CD4-positive, alpha-beta memory T cell (primary cell): ENCODE measurements around the gene APBA2. TPM values are rescaled to one million over a fixed set of nuclear protein-coding genes. Genes with fewer than 3 reads are reported as not detected.
"Not testable (repeated sequence)": the region's sequence is repeated elsewhere in the genome, so short reads cannot be mapped to it uniquely, and the experiment has no call there.

Experiments used
- CTCF ChIA-PET: fragments of 350-600 bp; sonication (Branson Sonifier 250); formaldehyde crosslinking; loops from one replicate; lab custom pipeline; 2021; ENCODE audit warnings: inconsistent platforms; ENCODE audit not compliant: partially characterized antibody; lab: Charles Lee
- POLR2A ChIA-PET: fragments of 350-600 bp; sonication (Branson Sonifier 250); formaldehyde crosslinking; loops from one replicate; lab custom pipeline; 2021; ENCODE audit not compliant: partially characterized antibody; lab: Charles Lee
- DNase-seq, 5 donors: peaks; one replicate each; pipeline versions ENCODE4 v3.0.0 to v3.0.0-alpha.2; 2020 to 2022; ENCODE audit warnings: mixed read lengths in 1 of 5
- H3K27ac ChIP-seq: one replicate; pipeline ENCODE4 v1.7.0; 2013; ENCODE audit warnings: low read depth, low read length
- H3K27me3 ChIP-seq: 2 replicates; pipeline ENCODE4 v1.7.0; 2013; ENCODE audit warnings: mild to moderate bottlenecking, low read length, moderate library complexity; ENCODE audit not compliant: insufficient read depth
- H3K36me3 ChIP-seq: 2 replicates; pipeline ENCODE4 v1.7.0; 2013; ENCODE audit warnings: mild to moderate bottlenecking, low read length, moderate library complexity; ENCODE audit not compliant: insufficient read depth
- H3K4me1 ChIP-seq: 2 replicates; pipeline ENCODE4 v1.7.0; 2013; ENCODE audit warnings: mild to moderate bottlenecking, low read length, moderate library complexity; ENCODE audit not compliant: insufficient read depth
- H3K4me3 ChIP-seq, 2 donors: one replicate each; pipeline ENCODE4 v1.7.0; 2013; ENCODE audit warnings: low read length in 2 of 2, mild to moderate bottlenecking in 1 of 2
- H3K9me3 ChIP-seq, 2 donors: one replicate each; pipeline ENCODE4 v1.7.0; 2013; ENCODE audit warnings: low read length in 2 of 2, control low read depth in 1 of 2; ENCODE audit not compliant: control insufficient read depth in 1 of 2
- H3K27ac Mint-ChIP-seq, 7 donors: one replicate each; pipeline ENCODE4 v1.8.0; 2020 to 2021; ENCODE audit warnings: mixed read lengths in 7 of 7, mild to moderate bottlenecking in 6 of 7, inconsistent platforms in 3 of 7, moderate library complexity in 3 of 7
- H3K27me3 Mint-ChIP-seq, 2 donors: one replicate each; pipeline ENCODE4 v1.8.0; 2020 to 2021; ENCODE audit warnings: mixed read lengths in 2 of 2
- H3K36me3 Mint-ChIP-seq, 2 donors: one replicate each; pipeline ENCODE4 v1.8.0; 2020 to 2021; ENCODE audit warnings: mixed read lengths in 2 of 2, inconsistent platforms in 1 of 2, mild to moderate bottlenecking in 1 of 2
- H3K4me1 Mint-ChIP-seq, 4 donors: one replicate each; pipeline ENCODE4 v1.8.0; 2020 to 2021; ENCODE audit warnings: mixed read lengths in 4 of 4, mild to moderate bottlenecking in 1 of 4
- H3K4me3 Mint-ChIP-seq, 8 donors: one replicate each; pipeline ENCODE4 v1.8.0; 2020 to 2021; ENCODE audit warnings: mixed read lengths in 8 of 8, mild to moderate bottlenecking in 7 of 8, moderate library complexity in 6 of 8, inconsistent platforms in 3 of 8
- H3K9me3 Mint-ChIP-seq, 8 donors: one replicate each; pipeline ENCODE4 v1.8.0; 2020 to 2021; ENCODE audit warnings: mixed read lengths in 8 of 8, mild to moderate bottlenecking in 5 of 8, inconsistent platforms in 3 of 8, moderate library complexity in 1 of 8
- intact Hi-C: fragments of 100-400 bp; cut with micrococcal nuclease; formaldehyde crosslinking; loops from one replicate; pipeline ENCODE4 v1.15.1; 2023
- polyA plus RNA-seq, 2 donors: library from polyadenylated mRNA; unstranded; fragments of 300-500 nt; fragmentation: Illumina TruSeq; gene quantifications; one replicate each; pipeline ENCODE4 v1.2.3, GENCODE V29; 2021
- total RNA-seq, 2 experiments: library from RNA; stranded (reverse); gene quantifications; one replicate each; pipeline ENCODE4 v1.2.3, GENCODE V29; 2021

The APBA2 gene
- total and polyA plus RNA-seq, 4 experiments from 2014 or later: 11.1 to 57.3 (median 40.4) TPM

DNA sequence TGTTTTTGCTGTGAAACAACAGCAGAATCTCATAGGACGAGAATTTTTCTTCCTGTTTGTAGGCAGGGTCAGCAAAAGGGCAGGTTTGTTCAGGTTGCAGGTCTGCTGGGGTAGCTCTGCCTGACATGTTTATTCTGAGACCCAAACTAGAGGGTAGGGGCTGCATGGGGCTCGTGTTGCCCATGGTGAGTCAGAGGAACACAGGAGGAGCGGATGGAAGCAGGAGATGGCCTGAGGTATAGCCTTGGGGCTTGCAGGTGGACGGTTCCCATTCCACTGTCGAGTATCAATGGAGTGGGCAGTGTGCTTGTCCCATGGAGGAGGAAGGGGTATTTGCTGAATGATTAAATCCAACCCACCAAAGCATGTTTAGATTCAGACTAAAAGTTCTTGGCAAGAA is 138.9 kb downstream of the APBA2 start:
- Histone ChIP-seq H3K4me1 (no peaks in the 10 kb centered on the region), H3K27ac (no peak overlapping the region), H3K9me3 (no peaks in the 10 kb centered on the region), H3K36me3 (no peaks in the 10 kb centered on the region), H3K27me3 (no peaks in the 10 kb centered on the region), H3K4me3 (no peak overlapping the region)
- Mint-ChIP-seq H3K9me3 (peaks cover 0 to 3% (median 0%) of the 10 kb centered on the region in 8 donors), H3K4me3 (peak overlapping the region in 1 of 8 donors; percentile 53), H3K4me1 (peaks cover 0 to 43% (median 5%) of the 10 kb centered on the region in 4 donors), H3K36me3 (peaks cover 0 to 3% of the 10 kb centered on the region in 2 donors), H3K27me3 (no peaks in the 10 kb centered on the region), H3K27ac (no peak overlapping the region)
- ChIA-PET POLR2A (no interaction called here), CTCF (no interaction called here)
- no peak for DNase-seq
- intact Hi-C loops: no loop called here

DNA sequence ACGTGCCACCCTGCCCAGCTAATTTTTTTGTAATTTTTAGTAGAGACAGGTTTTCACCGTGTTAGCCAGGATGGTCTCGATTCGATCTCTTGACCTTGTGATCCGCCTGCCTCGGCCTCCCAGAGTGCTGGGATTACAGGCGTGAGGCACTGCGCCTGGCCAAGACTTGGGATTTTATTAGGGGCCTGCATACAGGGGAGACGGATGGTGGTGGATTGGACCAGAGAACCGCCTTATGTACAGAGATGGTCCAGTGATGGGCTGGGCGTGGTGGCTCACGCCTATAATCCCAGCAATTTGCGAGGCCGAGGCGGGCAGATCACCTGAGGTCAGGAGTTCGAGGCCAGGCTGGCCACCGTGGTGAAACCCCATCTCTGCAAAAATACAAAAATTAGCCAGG is 139.6 kb downstream of the APBA2 start:
- H3K4me3 Mint-ChIP-seq: not testable (repeated sequence)
- H3K4me1 Mint-ChIP-seq: peaks cover under 1 to 44% (median 5%) of the 10 kb centered on the region in 4 donors

DNA sequence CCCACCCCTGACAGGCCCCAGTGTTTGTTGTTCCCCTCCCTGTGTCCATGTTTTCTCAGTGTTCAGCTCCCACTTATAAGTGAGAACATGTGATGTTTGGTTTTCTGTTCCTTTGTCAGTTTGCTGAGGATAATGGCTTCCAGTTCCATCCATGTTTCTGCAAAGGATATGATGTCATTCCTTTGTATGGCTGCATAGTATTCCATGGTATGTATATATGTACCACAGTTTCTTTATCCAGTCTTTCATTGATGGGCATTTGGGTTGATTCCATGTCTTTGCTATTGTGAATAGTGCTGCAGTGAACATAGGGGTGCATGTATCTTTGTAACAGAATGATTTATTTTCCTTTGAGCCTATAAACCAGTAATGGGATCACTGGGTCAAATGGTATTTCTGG is 142.4 kb downstream of the APBA2 start:
- H3K27me3 Mint-ChIP-seq, H3K27ac ChIP-seq, H3K4me1 ChIP-seq, H3K9me3 ChIP-seq, POLR2A ChIA-PET, H3K4me3 Mint-ChIP-seq, H3K27ac Mint-ChIP-seq, intact Hi-C loops, H3K36me3 Mint-ChIP-seq, H3K4me3 ChIP-seq, CTCF ChIA-PET, DNase-seq, H3K36me3 ChIP-seq, H3K9me3 Mint-ChIP-seq, H3K27me3 ChIP-seq: not testable (repeated sequence)
- peaks cover 9 to 55% (median 18%) of the 10 kb centered on the region in 4 donors for H3K4me1 Mint-ChIP-seq

More for the DNA sequence above, 139.6 kb downstream of the APBA2 start:
- H3K4me3 ChIP-seq, H3K27ac ChIP-seq, intact Hi-C loops, CTCF ChIA-PET, H3K9me3 ChIP-seq, H3K27me3 Mint-ChIP-seq, DNase-seq, H3K4me1 ChIP-seq, POLR2A ChIA-PET, H3K36me3 ChIP-seq, H3K9me3 Mint-ChIP-seq, H3K36me3 Mint-ChIP-seq, H3K27me3 ChIP-seq: not testable (repeated sequence)
- peak overlapping the region in 1 of 7 donors; percentile 8 for H3K27ac Mint-ChIP-seq

GRCh38 chr15:29029651-29030195 is 143.9 kb downstream of the APBA2 start:
- Histone ChIP-seq H3K36me3 (no peaks in the 10 kb centered on the region), H3K9me3 (no peaks in the 10 kb centered on the region), H3K27ac (no peak overlapping the region), H3K4me1 (peaks cover 6% of the 10 kb centered on the region), H3K27me3 (no peaks in the 10 kb centered on the region), H3K4me3 (no peak overlapping the region)
- Mint-ChIP-seq H3K4me1 (peaks cover 10 to 58% (median 20%) of the 10 kb centered on the region in 4 donors), H3K4me3 (no peak overlapping the region), H3K27me3 (no peaks in the 10 kb centered on the region), H3K9me3 (peaks cover 0 to 3% (median 0%) of the 10 kb centered on the region in 8 donors), H3K36me3 (peaks cover 3 to 6% of the 10 kb centered on the region in 2 donors), H3K27ac (no peak overlapping the region)
- ChIA-PET POLR2A (no interaction called here), CTCF (no interaction called here)
- no peak for DNase-seq
- intact Hi-C loops: no loop called here

DNA sequence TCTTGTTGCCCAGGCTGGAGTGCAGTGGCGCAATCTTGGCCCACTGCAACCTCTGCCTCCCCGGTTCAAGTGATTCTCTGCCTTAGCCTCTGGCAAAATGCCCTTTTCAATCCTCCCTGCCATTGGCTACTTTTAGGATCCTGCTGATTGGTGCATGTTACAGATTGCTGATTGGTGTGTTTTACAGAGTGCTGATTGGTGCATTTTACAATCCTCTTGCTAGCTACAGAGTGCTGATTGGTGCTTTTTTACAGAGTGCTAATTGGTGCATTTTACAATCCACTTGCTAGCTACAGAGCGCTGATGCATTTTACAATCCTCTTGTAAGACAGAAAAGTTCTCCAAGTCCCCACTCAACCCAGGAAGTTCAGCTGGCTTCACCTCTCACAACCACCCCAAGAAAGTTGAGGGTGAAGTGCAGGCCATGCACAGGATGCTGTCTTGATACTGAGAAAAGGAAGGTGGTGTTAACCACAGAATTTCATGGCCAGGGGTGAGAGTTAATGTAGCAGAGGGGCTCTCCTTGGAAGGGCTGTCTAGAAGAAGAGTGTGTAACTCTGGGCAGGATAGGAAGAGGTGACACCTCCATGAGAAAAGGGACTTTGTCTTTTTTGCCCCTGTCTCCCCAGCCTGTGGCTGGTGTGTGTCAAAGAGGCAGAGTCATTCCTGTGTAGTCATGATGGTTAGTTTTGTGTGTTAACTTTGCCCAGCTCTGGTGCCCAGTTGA is 145.9 kb downstream of the APBA2 start:
- no peak for DNase-seq
- Histone ChIP-seq H3K27me3 (no peaks in the 10 kb centered on the region), H3K4me1 (peaks cover 6% of the 10 kb centered on the region), H3K36me3 (no peaks in the 10 kb centered on the region), H3K9me3 (no peaks in the 10 kb centered on the region), H3K27ac (no peak overlapping the region), H3K4me3 (no peak overlapping the region)
- Mint-ChIP-seq H3K27ac (peak overlapping the region in 5 of 7 donors; percentile 10 to 74 (median 38)), H3K4me1 (peaks cover 10 to 58% (median 24%) of the 10 kb centered on the region in 4 donors), H3K27me3 (no peaks in the 10 kb centered on the region), H3K4me3 (peak overlapping the region in 4 of 8 donors; percentile 10 to 67 (median 34)), H3K9me3 (peaks cover 0 to 3% (median 0%) of the 10 kb centered on the region in 8 donors), H3K36me3 (peaks cover 3 to 6% of the 10 kb centered on the region in 2 donors)
- POLR2A ChIA-PET: no interaction called here
- CTCF ChIA-PET: no interaction called here
- intact Hi-C loops: no loop called here

- H3K9me3 Mint-ChIP-seq: peaks cover 0 to 3% (median 0%) of the 10 kb centered on the region in 8 donors
- Histone ChIP-seq H3K4me1 (peaks cover 7% of the 10 kb centered on the region), H3K27me3 (no peaks in the 10 kb centered on the region), H3K9me3 (no peaks in the 10 kb centered on the region), H3K27ac (no peak overlapping the region), H3K36me3 (no peaks in the 10 kb centered on the region), H3K4me3 (no peak overlapping the region)
- ChIA-PET CTCF (no interaction called here), POLR2A (no interaction called here)
- H3K36me3 Mint-ChIP-seq: peaks cover 3 to 6% of the 10 kb centered on the region in 2 donors
- intact Hi-C loops: no loop called here
- H3K4me3 Mint-ChIP-seq: peak overlapping the region in 2 of 8 donors; percentile 12 to 23
- peaks cover 10 to 60% (median 26%) of the 10 kb centered on the region in 4 donors for H3K4me1 Mint-ChIP-seq
- DNase-seq: no peak
- no peaks in the 10 kb centered on the region for H3K27me3 Mint-ChIP-seq
- peak overlapping the region in 3 of 7 donors; percentile 38 to 68 (median 52) for H3K27ac Mint-ChIP-seq
These were observed 146.5 kb downstream of the APBA2 start for GRCh38 chr15:29032229-29032625.

DNA sequence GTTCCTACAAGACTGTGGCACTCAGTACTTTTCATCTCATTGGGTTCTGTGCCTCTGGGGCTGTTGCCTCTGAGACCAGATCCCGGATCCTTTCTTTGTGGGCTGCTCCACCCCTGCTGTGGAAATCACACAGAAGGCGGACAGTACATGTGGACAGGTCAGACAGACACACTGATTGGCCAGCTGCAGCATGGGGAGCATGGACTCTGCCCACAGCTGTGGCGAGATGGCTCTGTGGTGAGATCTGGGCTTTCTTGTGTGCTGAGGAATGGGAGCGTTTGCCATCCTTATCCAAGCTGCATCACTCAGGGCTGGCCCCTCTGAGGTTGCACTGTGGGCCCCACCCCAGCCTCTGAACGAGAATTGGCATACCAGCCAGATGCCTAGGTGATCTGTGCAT is 147.0 kb downstream of the APBA2 start:
- no peak for DNase-seq
- POLR2A ChIA-PET: no interaction called here
- CTCF ChIA-PET: no interaction called here
- H3K4me3 ChIP-seq: no peak overlapping the region
- peaks cover 3 to 6% of the 10 kb centered on the region in 2 donors for H3K36me3 Mint-ChIP-seq
- H3K9me3 ChIP-seq: no peaks in the 10 kb centered on the region
- intact Hi-C loops: no loop called here
- H3K27ac ChIP-seq: no peak overlapping the region
- peak overlapping the region in 1 of 7 donors; percentile 16 for H3K27ac Mint-ChIP-seq
- H3K27me3 Mint-ChIP-seq: no peaks in the 10 kb centered on the region
- peaks cover 14 to 65% (median 30%) of the 10 kb centered on the region in 4 donors for H3K4me1 Mint-ChIP-seq
- H3K4me3 Mint-ChIP-seq: no peak overlapping the region
- H3K36me3 ChIP-seq: no peaks in the 10 kb centered on the region
- H3K4me1 ChIP-seq: peaks cover 12% of the 10 kb centered on the region
- H3K9me3 Mint-ChIP-seq: peaks cover 0 to 3% (median 0%) of the 10 kb centered on the region in 8 donors
- H3K27me3 ChIP-seq: no peaks in the 10 kb centered on the region
